ENCODE results near the gene CTNNBL1. TPM values are rescaled to one million over a fixed set of nuclear protein-coding genes. Genes with fewer than 3 reads are reported as not detected.

The CTNNBL1 gene
- total RNA-seq, 2 donors from 2014 or later: 29.9 to 39.9 TPM

GRCh38 chr20:37790900-37791299, 97.1 kb downstream of the CTNNBL1 start:
- Histone ChIP-seq H3K36me3 (peaks cover 26% of the 10 kb centered on the region), H3K27me3 (no peaks in the 10 kb centered on the region), H3K9me3 (no peaks in the 10 kb centered on the region), H3K4me3 (no peak overlapping the region), H3K4me1 (no peaks in the 10 kb centered on the region), H3K27ac (no peak overlapping the region)
- TF ChIP-seq CTCF (IDR thresholded peaks at IDR 0.05): no peak
- DNase-seq (ENCODE audit: low spot score): no peak

- H3K27ac ChIP-seq: no peak overlapping the region
- no peak for DNase-seq (ENCODE audit: low spot score)
- TF ChIP-seq CTCF (IDR thresholded peaks at IDR 0.05): no peak
- H3K4me3 ChIP-seq: no peak overlapping the region
- H3K4me1 ChIP-seq: no peaks in the 10 kb centered on the region
- H3K27me3 ChIP-seq: no peaks in the 10 kb centered on the region
- no peaks in the 10 kb centered on the region for H3K9me3 ChIP-seq
- peaks cover 5% of the 10 kb centered on the region for H3K36me3 ChIP-seq
Observed at GRCh38 chr20:37796121-37796520, 102.3 kb downstream of the CTNNBL1 start.

- H3K27ac ChIP-seq: no peak overlapping the region
Observed at GRCh38 chr20:37796733-37797132, 102.9 kb downstream of the CTNNBL1 start.

GRCh38 chr20:37797669-37798175, 103.9 kb downstream of the CTNNBL1 start:
- Histone ChIP-seq H3K9me3 (no peaks in the 10 kb centered on the region), H3K4me3 (no peak overlapping the region), H3K36me3 (peaks cover 5% of the 10 kb centered on the region), H3K27ac (no peak overlapping the region), H3K4me1 (no peaks in the 10 kb centered on the region), H3K27me3 (no peaks in the 10 kb centered on the region)
- DNase-seq (ENCODE audit: low spot score): no peak
- TF ChIP-seq CTCF (IDR thresholded peaks at IDR 0.05): no peak

More at GRCh38 chr20:37796733-37797132, 102.9 kb downstream of the CTNNBL1 start:
- H3K4me1 ChIP-seq: no peaks in the 10 kb centered on the region
- no peak for DNase-seq (ENCODE audit: low spot score)
- H3K36me3 ChIP-seq: peaks cover 5% of the 10 kb centered on the region
- no peak overlapping the region for H3K4me3 ChIP-seq
- no peaks in the 10 kb centered on the region for H3K27me3 ChIP-seq
- no peak for TF ChIP-seq CTCF (IDR thresholded peaks at IDR 0.05)
- no peaks in the 10 kb centered on the region for H3K9me3 ChIP-seq

- DNase-seq (ENCODE audit: low spot score): no peak
- H3K4me3 ChIP-seq: no peak overlapping the region
- H3K27ac ChIP-seq: no peak overlapping the region
- TF ChIP-seq CTCF (IDR thresholded peaks at IDR 0.05): no peak
- peaks cover 7% of the 10 kb centered on the region for H3K36me3 ChIP-seq
- no peaks in the 10 kb centered on the region for H3K4me1 ChIP-seq
- no peaks in the 10 kb centered on the region for H3K27me3 ChIP-seq
- no peaks in the 10 kb centered on the region for H3K9me3 ChIP-seq
Observed at GRCh38 chr20:37798312-37798711, 104.5 kb downstream of the CTNNBL1 start.

GRCh38 chr20:37800618-37801017, 106.8 kb downstream of the CTNNBL1 start:
- Histone ChIP-seq H3K36me3 (peaks cover 10% of the 10 kb centered on the region), H3K4me1 (no peaks in the 10 kb centered on the region), H3K4me3 (no peak overlapping the region), H3K27me3 (no peaks in the 10 kb centered on the region), H3K9me3 (no peaks in the 10 kb centered on the region), H3K27ac (no peak overlapping the region)
- no peak for DNase-seq (ENCODE audit: low spot score)
- TF ChIP-seq CTCF (IDR thresholded peaks at IDR 0.05): no peak

Measured in right atrium auricular region (tissue), 2 donors.